22Rv1 (cell line): ENCODE data around the gene IGF2BP2.

Experiments used
- CTCF ChIP-seq: fragments of 450-650 bp; IDR thresholded peaks from 2 replicates; pipeline ENCODE4 v1.5.1; 2017; ENCODE audit warnings: mild to moderate bottlenecking
- ZFX ChIP-seq: fragments of 450-650 bp; IDR thresholded peaks from 2 replicates; pipeline ENCODE4 v1.6.1; 2017; ENCODE audit warnings: antibody characterized with exemption, borderline replicate concordance

GRCh38 chr3:185649414-185649813, 175.4 kb downstream of the IGF2BP2 start:
- TF ChIP-seq CTCF (no peak), ZFX (no peak)
